ENCODE measurements around the gene PRKN.
A peak's percentile ranks its signal among the peaks of the same experiment; 100 is the strongest.

PRKN gene

DNA sequence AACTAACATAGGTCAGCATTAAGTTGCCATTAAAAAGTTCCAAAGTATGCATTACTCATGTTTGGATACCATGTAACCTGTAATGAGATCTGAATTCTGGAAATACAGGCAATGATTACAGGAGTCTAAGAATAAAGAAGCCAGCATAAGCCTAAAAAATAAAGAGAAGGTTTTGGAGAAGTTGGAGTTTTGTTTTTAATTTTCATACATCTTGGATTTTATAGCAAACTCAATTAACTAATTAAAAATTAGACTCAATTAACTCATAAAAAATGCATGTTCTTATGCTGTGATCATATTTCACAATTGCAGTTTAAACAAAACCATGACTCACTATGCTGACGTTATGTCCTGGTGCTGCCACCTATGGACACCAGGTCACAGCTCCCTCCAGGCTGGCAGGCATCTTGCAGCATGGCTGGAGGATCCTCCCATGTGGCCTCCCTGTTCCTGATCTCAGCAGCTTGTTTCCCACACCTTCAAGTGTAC is 804.9 kb downstream of the PRKN start:
- peak; percentile 63 for DNase-seq (ENCODE audit: extremely low spot score)
- CTCF ChIA-PET: interaction anchor here (0.5 to 1.2 kb wide), 3 partner anchors 166 to 213 kb away, joined by 3 read pairs; no protein-coding TSS in a partner anchor
- POLR2A ChIA-PET: no interaction called here
- no peak for TF ChIP-seq NFRKB (IDR thresholded peaks at IDR 0.05)
- no peak for TF ChIP-seq FOXK2 (IDR thresholded peaks at IDR 0.05)
- TF ChIP-seq ZNF384 (IDR thresholded peaks at IDR 0.05): no peak
- TF ChIP-seq FOXA1 (IDR thresholded peaks at IDR 0.05): no peak
- TF ChIP-seq BHLHE40 (IDR thresholded peaks at IDR 0.05; ENCODE audit: borderline replicate concordance): no peak
- TF ChIP-seq, protein P1, sequence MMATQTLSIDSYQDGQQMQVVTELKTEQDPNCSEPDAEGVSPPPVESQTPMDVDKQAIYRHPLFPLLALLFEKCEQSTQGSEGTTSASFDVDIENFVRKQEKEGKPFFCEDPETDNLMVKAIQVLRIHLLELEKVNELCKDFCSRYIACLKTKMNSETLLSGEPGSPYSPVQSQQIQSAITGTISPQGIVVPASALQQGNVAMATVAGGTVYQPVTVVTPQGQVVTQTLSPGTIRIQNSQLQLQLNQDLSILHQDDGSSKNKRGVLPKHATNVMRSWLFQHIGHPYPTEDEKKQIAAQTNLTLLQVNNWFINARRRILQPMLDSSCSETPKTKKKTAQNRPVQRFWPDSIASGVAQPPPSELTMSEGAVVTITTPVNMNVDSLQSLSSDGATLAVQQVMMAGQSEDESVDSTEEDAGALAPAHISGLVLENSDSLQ (IDR thresholded peaks at IDR 0.05): no peak
- no peak for TF ChIP-seq ARNT (IDR thresholded peaks at IDR 0.05)
- TF ChIP-seq ELF4 (IDR thresholded peaks at IDR 0.05): no peak
- no peak for TF ChIP-seq LEF1 (IDR thresholded peaks at IDR 0.05; ENCODE audit: borderline replicate concordance)
- no peak; the same call in 1 of the 2 replicates for TF ChIP-seq L3MBTL2 (conservative IDR thresholded peaks at IDR 0.05)
- no peak for TF ChIP-seq TARDBP (IDR thresholded peaks at IDR 0.05)
- TF ChIP-seq SP1 (IDR thresholded peaks at IDR 0.05): no peak
- TF ChIP-seq SUZ12 (IDR thresholded peaks at IDR 0.05): no peak

DNA sequence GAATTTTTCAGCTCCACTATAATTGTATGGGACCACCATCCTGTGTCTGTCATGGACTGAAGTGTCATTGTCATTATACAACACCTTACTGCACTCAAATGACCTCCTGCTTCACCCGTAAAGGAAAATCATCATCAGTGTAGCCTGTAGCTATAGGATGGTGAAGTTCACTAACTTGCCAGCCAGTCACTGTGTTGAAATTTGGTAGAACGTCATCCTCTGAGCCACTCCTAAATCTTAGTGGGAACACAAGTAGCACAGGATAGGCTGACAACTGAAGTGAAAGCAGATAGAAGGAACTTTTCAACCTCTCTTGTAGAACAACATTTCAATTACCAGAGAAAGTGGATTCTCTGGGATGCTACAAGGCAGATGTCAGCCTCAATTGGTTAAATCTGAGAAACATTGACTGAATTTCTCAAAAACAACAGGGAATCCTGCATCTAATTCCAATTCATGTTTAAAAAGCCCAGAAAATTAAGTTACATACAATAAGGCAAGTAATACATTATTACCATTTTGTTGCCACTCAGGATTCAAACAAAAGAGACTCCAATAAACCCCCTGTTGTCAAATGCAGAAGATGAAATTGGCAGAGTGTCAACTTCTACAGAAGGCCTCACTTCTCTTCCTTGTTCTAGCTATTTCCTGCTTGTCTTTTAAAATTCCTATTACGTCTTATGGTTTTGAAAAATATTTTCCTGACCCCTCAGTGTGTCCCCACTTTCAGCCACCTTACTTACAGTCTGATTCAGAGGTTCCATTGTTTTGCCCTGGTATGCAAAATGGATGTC is 805.8 kb downstream of the PRKN start:
- ChIA-PET CTCF (interaction anchor here (0.6 kb wide), 1 partner anchor 78 kb away, joined by 3 read pairs; no protein-coding TSS in a partner anchor), POLR2A (no interaction called here)
- TF ChIP-seq, protein P1 (IDR thresholded peaks at IDR 0.05): no peak
- TF ChIP-seq FOXM1 (IDR thresholded peaks at IDR 0.05; ENCODE audit: borderline replicate concordance) (no peak), BHLHE40 (IDR thresholded peaks at IDR 0.05; ENCODE audit: borderline replicate concordance) (no peak), FOXA1 (IDR thresholded peaks at IDR 0.05) (no peak), SP1 (IDR thresholded peaks at IDR 0.05) (no peak), TARDBP (IDR thresholded peaks at IDR 0.05) (no peak), ZNF384 (IDR thresholded peaks at IDR 0.05) (no peak), FOXK2 (IDR thresholded peaks at IDR 0.05) (no peak), SUZ12 (IDR thresholded peaks at IDR 0.05) (no peak), CTBP1 (IDR thresholded peaks at IDR 0.05; ENCODE audit: borderline replicate concordance) (no peak), NFRKB (IDR thresholded peaks at IDR 0.05) (no peak), ARNT (IDR thresholded peaks at IDR 0.05) (no peak), ELF4 (IDR thresholded peaks at IDR 0.05) (no peak), L3MBTL2 (conservative IDR thresholded peaks at IDR 0.05) (no peak)
- no peak for DNase-seq (ENCODE audit: extremely low spot score)

DNA sequence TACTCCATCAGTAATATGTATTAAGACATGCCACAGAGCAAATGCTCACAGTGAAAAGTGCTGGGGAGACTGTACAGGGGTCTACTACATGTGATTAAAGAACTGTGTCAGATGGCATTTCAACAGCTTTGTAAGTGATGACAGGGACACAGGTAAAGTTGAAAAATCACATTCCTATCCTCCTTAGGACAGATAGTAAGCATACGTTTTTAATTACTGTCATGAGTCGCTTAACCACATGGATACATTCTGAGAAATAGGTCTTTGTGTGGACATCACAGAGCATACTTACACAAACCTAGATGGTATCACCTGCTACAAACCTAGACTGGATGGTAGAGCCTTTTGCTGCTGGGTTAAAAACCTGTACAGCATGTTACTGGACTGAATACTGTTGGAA is 807.9 kb downstream of the PRKN start:
- CTCF ChIA-PET: no interaction called here
- DNase-seq (ENCODE audit: extremely low spot score): no peak
- TF ChIP-seq NFRKB (IDR thresholded peaks at IDR 0.05) (no peak), FOXM1 (IDR thresholded peaks at IDR 0.05; ENCODE audit: borderline replicate concordance) (no peak), FOXA1 (IDR thresholded peaks at IDR 0.05) (no peak), ELF4 (IDR thresholded peaks at IDR 0.05) (no peak), BHLHE40 (IDR thresholded peaks at IDR 0.05; ENCODE audit: borderline replicate concordance) (no peak), L3MBTL2 (conservative IDR thresholded peaks at IDR 0.05) (no peak), LEF1 (IDR thresholded peaks at IDR 0.05; ENCODE audit: borderline replicate concordance) (no peak), HDGF (IDR thresholded peaks at IDR 0.05; ENCODE audit: borderline replicate concordance) (no peak)
- POLR2A ChIA-PET: no interaction called here

DNA sequence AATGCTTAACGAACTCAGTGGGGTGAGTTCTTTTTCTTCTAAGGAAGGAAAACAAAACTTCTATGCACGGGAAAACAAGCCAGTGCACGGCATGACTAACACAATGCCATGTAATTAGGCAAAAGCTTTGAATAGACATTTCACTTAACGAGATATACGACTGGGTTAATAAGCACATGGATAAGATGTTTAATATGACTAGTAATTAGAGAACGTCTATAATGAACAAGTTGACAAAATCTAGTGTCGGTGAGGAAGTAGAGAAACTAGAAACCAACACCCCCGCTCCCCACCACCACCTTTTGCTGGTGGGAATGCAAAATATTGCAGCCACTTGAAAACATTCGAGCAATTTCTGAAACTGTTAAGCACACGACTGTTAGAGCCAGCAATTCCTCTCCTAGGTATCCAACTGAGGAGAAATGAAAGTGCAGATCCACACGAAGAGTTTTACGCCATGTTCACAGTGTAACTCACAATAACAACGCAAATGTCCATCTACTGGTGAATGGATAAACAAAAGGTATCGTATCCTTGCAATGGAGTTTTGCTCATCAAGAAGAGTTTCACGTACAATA is 808.8 kb downstream of the PRKN start:
- ChIA-PET POLR2A (no interaction called here), CTCF (interaction anchor here (0.6 kb wide), 1 partner anchor 483 kb away, joined by 3 read pairs; no protein-coding TSS in a partner anchor)
- no peak for DNase-seq (ENCODE audit: extremely low spot score)
- TF ChIP-seq TARDBP (IDR thresholded peaks at IDR 0.05) (no peak), ARNT (IDR thresholded peaks at IDR 0.05) (no peak), FOXM1 (IDR thresholded peaks at IDR 0.05; ENCODE audit: borderline replicate concordance) (no peak), SUZ12 (IDR thresholded peaks at IDR 0.05) (no peak), BHLHE40 (IDR thresholded peaks at IDR 0.05; ENCODE audit: borderline replicate concordance) (no peak), FOXA1 (IDR thresholded peaks at IDR 0.05) (no peak), ZNF384 (IDR thresholded peaks at IDR 0.05) (no peak), HDGF (IDR thresholded peaks at IDR 0.05; ENCODE audit: borderline replicate concordance) (no peak), CTBP1 (IDR thresholded peaks at IDR 0.05; ENCODE audit: borderline replicate concordance) (no peak), SP1 (IDR thresholded peaks at IDR 0.05) (no peak), ELF4 (IDR thresholded peaks at IDR 0.05) (no peak), FOXK2 (IDR thresholded peaks at IDR 0.05) (no peak), L3MBTL2 (conservative IDR thresholded peaks at IDR 0.05) (no peak), LEF1 (IDR thresholded peaks at IDR 0.05; ENCODE audit: borderline replicate concordance) (no peak), NFRKB (IDR thresholded peaks at IDR 0.05) (no peak)
- TF ChIP-seq, protein P1 (IDR thresholded peaks at IDR 0.05): no peak

DNA sequence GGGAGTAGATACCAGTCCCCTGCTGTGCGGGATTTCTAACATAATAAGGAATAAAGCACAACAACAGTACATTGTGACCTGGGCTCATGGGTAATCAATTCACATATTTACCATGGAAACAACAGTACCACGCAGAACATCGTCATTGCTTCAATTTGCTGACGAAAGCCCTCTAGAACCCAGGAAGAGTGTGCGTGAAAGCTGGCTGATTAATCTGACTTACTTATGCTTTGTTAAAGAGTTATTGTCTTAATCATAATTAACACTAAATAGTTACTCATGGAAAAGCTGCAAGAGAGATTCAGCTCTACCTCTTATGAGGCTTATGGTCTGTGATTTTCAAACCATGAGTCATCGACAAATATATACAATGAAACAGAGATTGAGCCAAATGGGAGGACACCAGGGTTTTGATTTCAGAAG is 809.4 kb downstream of the PRKN start:
- CTCF ChIA-PET: no interaction called here
- TF ChIP-seq FOXM1 (IDR thresholded peaks at IDR 0.05; ENCODE audit: borderline replicate concordance) (no peak), SUZ12 (IDR thresholded peaks at IDR 0.05) (no peak), BHLHE40 (IDR thresholded peaks at IDR 0.05; ENCODE audit: borderline replicate concordance) (no peak), ARNT (IDR thresholded peaks at IDR 0.05) (no peak), LEF1 (IDR thresholded peaks at IDR 0.05; ENCODE audit: borderline replicate concordance) (no peak), NFRKB (IDR thresholded peaks at IDR 0.05) (no peak), FOXK2 (IDR thresholded peaks at IDR 0.05) (no peak), TARDBP (IDR thresholded peaks at IDR 0.05) (no peak)

More for the DNA sequence above, 809.4 kb downstream of the PRKN start:
- POLR2A ChIA-PET: no interaction called here
- no peak for DNase-seq (ENCODE audit: extremely low spot score)

Data from HEK293T (cell line).